Stimulated activated naive CD4-positive, alpha-beta T cell treated with Interleukin-2 at 50 U/mL for 16 hours (primary cell): ENCODE results near the gene CHAD.
"Not testable (repeated sequence)": the region's sequence is repeated elsewhere in the genome, so short reads cannot be mapped to it uniquely, and the experiment has no call there.

Experiments used
- DNase-seq: peaks from one replicate; lab custom pipeline; 2025; lab: John Stamatoyannopoulos, UW

CHAD gene

DNA sequence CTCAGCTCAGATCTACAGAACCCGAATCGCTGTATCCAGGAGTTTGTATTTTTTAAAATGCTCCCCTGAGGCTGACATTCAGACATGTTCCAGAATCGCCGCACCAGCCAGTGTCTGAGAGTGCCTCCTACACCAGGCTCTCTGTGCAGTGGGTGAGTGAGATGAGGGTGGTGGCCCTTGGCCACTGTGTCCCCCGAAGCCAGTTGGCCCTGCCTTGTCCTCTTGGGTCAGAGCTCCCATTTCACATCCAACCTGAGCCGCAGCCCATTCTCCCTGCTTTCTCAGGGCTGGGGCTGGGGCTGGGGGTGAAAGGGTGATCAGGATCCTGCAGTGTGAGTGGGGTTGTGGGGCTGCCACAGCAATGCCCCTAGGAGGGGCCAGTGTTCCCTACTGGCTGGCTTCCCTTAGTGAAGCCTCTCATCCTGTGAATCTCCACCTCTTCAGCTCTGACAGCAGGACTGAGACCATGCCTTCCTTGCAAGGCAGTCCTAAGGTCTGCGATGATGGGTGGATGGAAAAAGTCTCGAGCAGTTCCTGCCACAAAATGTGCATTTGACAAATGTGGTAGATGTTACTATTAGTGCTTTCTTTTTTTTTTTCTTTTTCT, 26.6 kb upstream of the CHAD start:
- no peak for DNase-seq

GRCh38 chr17:50493744-50494143, 25.1 kb upstream of the CHAD start:
- DNase-seq, result no peak

DNA sequence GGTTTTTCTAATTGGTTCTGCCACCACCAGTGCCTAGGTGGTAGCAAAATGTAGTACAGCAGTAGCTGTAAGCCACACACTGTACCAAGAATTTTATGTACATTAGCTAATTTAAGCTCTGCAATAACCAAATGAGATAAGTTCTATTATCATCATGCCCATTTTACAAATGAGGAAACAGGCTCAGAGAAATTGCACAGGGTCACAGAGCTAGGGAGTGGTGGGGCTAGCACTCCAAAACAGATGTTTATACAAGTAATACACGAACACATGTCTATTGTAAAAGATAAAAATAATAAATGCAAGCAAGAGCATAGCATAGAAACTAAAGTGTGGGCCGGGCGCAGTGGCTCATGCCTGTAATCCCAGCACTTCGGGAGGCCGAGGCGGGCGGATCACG, 23.5 kb upstream of the CHAD start:
- DNase-seq, result no peak

- no peak for DNase-seq
Measured at GRCh38 chr17:50491505-50491904, 22.8 kb upstream of the CHAD start.

DNA sequence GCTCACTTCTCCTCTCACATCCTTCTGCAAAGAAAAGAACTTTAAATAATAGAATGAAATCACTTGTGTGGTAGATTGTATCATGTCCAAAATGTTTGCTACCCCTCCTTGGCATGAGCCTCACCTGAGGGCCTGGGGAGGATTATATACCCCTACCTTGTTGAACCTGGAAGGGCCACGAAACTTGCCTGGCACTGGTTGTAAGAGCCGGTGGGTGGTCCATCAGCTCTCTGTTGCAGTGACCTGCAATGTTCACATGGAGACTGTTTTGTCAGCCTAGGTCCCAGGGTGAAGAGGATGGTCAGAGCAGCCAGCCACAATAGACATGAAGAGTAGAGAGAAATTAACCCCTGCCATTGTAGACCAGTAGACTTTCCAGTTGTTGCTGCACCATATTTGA, 20.2 kb upstream of the CHAD start:
- no peak for DNase-seq

DNA sequence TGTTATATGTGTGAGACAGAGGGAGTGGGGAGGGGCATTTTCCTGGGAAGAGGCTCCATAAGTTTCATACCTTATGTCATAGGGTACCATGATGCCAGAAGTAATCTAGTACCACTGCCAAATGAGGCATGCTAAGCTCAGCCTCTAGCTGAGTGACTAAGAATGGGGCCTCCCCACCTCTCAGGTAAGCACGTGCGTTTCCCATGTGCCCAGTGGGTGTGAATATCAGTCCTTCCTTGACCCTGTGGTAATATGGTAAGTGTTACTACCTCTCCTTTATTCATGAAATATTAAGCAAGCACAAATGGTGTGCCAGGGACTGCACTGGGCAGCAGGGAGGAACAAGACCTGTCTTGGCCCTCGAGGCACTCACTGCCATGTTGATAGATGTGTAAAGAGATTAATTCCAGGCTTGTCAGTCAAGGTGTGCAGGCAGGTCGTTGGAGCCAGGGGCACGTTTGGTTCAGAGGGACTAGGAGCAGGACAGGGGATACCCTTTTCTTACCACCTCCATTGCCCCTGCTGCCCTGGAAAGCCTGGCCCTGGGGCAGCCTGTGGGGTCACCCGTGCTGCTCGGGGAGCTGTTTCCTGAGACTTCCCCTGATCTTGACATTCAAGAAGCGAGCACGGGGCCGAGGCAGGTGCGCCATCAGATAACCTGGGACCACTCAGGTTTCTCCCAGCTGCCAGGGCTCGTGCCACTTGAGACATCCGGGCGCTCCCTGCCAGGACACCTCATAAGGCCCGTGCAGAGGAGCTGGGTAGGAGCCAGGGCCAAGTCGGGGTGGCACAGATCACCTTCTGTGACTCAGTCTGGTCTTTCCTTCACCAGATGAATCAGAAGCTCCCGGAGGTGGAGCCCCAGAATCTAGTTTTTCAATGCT, 18.8 kb upstream of the CHAD start:
- no peak for DNase-seq

DNA sequence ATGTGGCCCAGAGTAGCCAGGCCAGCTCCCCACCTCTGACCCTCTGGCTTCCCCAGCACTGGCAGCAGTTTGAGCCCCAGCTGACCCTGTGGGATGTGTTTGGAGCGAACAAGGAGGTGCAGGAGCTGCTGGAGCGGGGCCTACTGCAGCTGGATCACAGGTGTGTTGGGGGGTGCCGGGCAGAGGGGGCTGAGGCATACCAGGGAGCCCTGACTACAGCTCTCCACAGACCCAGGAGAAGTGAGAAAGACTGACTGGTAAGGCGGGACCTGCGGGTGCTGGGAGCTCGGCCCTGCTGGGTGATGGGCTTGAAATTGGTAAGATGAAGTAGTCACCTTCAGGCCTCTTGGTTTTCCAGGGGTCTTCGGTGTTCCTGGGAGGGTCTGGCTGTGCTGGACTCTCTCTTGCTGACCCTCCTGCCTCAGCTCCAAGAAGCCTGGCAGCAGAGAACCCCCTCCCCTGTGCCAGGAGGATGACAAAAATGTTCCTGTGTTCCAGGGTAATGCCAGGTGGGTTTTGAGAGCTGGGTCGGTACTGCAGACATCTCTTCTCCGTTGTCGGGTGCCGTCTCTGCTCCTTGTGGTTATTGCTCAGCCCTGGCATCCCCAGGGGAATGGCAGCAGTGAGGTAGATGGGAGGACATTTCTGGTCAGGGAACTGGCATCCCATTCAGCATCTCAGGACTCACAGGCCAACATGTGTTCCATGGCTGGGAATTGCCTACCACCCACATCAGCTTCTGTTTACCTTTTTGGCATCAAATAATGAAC, 15.9 kb upstream of the CHAD start:
- DNase-seq, result no peak

DNA sequence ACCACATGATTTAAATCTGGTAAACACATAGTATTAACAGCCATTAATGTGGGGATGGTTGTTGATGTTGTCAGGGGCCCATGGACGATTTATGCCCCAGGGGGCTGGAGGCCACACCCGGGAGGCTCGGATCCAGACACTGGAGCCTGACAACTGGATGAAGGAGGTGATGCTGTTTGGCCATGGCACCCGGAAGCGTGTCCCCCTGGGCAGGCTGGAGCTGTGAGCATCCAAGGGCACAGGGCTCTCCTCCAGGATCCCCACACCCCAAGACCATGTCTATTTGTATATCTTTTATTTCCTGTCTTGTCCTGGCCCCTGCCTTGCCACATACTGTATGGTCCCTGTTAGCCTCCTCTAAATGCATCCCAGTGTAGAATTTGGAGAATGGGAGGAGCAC, 14.6 kb upstream of the CHAD start:
- no peak for DNase-seq

DNA sequence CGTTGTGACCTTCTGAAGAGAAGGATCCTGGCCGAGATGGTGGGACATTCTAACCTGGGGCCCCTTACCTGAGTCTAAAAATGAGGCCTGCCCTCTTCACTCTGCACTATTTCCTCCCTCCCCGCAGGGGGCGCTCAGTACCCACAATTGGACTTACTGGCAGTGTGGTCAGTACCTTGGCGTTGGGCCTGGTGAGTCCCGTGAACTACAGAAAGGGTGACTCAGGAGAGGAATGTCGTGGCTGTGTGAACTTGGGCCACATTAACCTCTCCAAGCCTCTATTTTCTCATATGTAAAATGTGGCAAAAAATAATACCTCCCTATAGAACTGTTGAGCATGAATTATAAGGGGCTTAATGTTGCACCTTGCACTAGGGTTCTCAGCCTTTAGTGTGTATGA, 13.8 kb upstream of the CHAD start:
- DNase-seq, result peak; percentile 65

GRCh38 chr17:50482110-50482509, 13.4 kb upstream of the CHAD start:
- DNase-seq, result no peak

DNA sequence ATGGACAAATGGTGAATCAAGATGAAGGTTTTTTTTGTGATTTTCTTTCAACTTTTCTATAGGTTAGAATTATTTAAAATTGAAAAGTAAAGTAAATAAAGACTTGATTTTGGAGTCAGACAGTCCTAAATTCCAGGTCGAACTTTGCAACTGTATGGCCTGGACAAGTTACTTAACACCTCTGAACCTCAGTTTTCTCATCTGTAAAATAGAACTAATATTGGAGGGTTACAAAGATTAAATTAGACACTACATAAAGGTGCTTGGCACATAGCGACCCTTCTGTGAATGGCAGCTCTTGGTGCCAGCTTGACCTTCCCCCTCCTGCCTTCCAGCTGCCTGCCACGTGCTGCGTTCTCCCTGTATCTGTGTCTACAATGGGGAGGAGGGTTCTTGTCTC, 13.0 kb upstream of the CHAD start:
- DNase-seq, result no peak

- no peak for DNase-seq
Measured at GRCh38 chr17:50480854-50481490, 12.3 kb upstream of the CHAD start.

- DNase-seq, result no peak
Measured at GRCh38 chr17:50480142-50480764, 11.6 kb upstream of the CHAD start.

- peak; percentile 64 for DNase-seq
Measured at GRCh38 chr17:50479522-50480141, 11.0 kb upstream of the CHAD start.

DNA sequence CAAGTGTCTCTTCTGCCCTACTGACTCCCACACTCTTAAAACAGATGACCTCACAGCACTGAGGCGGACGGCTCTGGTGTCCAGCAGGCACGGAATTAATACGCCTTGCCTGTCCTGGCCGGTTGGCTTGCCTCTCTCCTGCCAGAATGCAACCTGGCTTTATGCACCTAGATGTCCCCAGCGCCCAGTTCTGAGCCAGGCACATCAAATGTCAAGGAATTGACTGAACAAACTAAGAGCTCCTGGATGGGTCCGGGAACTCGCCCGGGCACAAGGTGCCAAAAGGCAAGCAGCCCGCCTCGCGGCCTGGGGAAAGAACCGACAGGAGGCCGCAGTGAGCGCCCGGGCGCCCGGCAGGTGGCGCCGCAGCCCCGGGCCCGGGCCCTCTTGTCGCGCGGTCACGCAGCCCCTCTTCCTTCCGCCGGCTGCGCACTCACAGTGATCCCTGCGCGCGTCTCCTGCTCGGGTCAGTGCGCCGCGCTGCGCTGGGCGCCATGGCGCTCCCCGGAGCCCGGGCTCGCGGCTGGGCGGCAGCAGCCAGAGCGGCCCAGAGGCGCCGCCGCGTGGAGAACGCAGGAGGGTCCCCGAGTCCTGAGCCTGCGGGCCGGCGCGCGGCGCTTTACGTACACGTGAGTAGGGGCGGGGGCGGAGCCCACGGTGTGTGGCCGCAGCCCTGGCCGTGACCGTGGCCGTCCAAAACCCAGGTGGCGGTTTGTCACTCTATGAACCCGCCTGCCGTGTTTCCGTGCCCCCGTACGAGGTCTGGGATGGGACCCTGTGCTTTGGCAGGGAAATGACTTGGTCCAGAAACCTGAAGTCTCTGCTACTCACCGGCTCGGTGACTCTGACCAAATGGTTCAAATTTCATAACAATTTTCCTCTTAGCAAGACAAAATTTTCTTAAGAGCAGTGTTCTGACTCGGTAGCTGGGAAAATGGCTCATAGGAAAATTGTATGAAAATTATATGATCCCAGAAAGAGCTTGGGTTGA, 10.0 kb upstream of the CHAD start, which contains the start of gene RSAD1:
TSS of gene RSAD1 (plus strand) at position 470 of the 991 bp plus-strand sequence. CDS start at position 495, 25 bp downstream.
- DNase-seq, result peak; percentile 82

- no peak for DNase-seq
Measured at GRCh38 chr17:50477976-50478375, 9.3 kb upstream of the CHAD start.

- no peak for DNase-seq
Measured at GRCh38 chr17:50476545-50477315, 8.1 kb upstream of the CHAD start.

- not testable (repeated sequence) for DNase-seq
Measured at GRCh38 chr17:50475775-50476544, 7.3 kb upstream of the CHAD start.
